NT2/D1 (cell line): ENCODE results near the gene CRYBB2.
"Not testable (repeated sequence)": the region's sequence is repeated elsewhere in the genome, so short reads cannot be mapped to it uniquely, and the experiment has no call there.

Experiments
- SUZ12 ChIP-seq: IDR thresholded peaks from 2 replicates; pipeline ENCODE4 v1.6.1; 2011; ENCODE audit not compliant: insufficient read length, insufficient read depth; ENCODE audit errors: extremely low read depth
- YY1 ChIP-seq: IDR thresholded peaks from 2 replicates; pipeline ENCODE4 v1.6.1; 2011; ENCODE audit not compliant: insufficient read length, insufficient read depth
- ZNF274 ChIP-seq: IDR thresholded peaks from 2 replicates; pipeline ENCODE4 v1.6.1; 2011; ENCODE audit warnings: mild to moderate bottlenecking, low read depth, low read length

DNA sequence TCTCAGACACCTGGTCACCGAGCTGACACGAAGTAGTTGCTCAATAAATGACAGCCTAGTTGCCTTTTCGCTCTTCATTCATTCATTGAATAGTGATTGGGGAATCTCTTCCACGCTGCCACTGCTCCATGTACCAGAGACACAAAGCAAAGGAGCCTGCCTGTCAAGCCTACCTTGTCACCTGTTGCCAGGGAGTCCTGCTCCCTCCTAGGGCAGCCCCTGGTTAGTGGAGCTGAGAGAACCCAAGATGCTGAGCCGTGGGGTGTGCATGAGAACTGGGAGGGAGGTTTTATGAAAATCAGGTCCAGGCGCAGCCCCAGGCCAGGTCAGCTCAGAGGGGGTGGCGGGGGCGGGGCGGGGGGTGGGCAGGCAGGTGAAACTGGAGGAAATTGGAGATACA is 18.6 kb downstream of the CRYBB2 start:
- TF ChIP-seq ZNF274, YY1, SUZ12: not testable (repeated sequence)
